Sigmoid colon (tissue), 4 donors: ENCODE results near the gene ARMCX4.

Source experiments
- CTCF ChIP-seq, 4 experiments: fragments of 450-650 bp in 3 of 4; fragments of 200-600 bp in 1 of 4; IDR thresholded peaks; one replicate each; pipeline ENCODE4 v1.5.1; 2016 to 2019; ENCODE audit warnings: antibody characterized with exemption in 4 of 4, mild to moderate bottlenecking in 3 of 4, moderate library complexity in 2 of 4
- POLR2A ChIP-seq, 2 donors: fragments of 450-650 bp; IDR thresholded peaks; one replicate each; pipeline ENCODE4 v1.6.1; 2016; ENCODE audit warnings: antibody characterized with exemption in 2 of 2, mild to moderate bottlenecking in 2 of 2, moderate library complexity in 2 of 2
- POLR2AphosphoS5 ChIP-seq, 4 donors: sonication (generic); formaldehyde crosslinking; IDR thresholded peaks; one replicate each; pipeline ENCODE4 v1.6.1; 2017; ENCODE audit warnings: antibody characterized with exemption in 4 of 4

- TF ChIP-seq CTCF (IDR thresholded peaks at IDR 0.05) = no peak
- TF ChIP-seq POLR2A (IDR thresholded peaks at IDR 0.05) = no peak
- TF ChIP-seq POLR2AphosphoS5 (IDR thresholded peaks at IDR 0.05) = no peak
Observed at GRCh38 chrX:101450961-101451360, 34.3 kb upstream of the ARMCX4 start.
